BLaER1 treated with 17β-estradiol and CSF1 and Interleukin-3, amounts not matched to agents 10 nM and 100 nM (cell line): ENCODE results near the gene GGT6.

Source experiments
- H3K27ac ChIP-seq, 11 experiments: shearing (Covaris generic); formaldehyde crosslinking; 2 replicates each; pipeline ENCODE4 v1.8.1; 2022
- H3K27me3 ChIP-seq, 11 experiments: shearing (Covaris generic); formaldehyde crosslinking; 2 replicates each; pipeline ENCODE4 v1.8.1; 2022
- H3K36me3 ChIP-seq, 11 experiments: shearing (Covaris generic); formaldehyde crosslinking; 2 replicates each; pipeline ENCODE4 v1.8.1; 2022
- H3K4me1 ChIP-seq, 10 experiments: shearing (Covaris generic); formaldehyde crosslinking; 2 replicates each; pipeline ENCODE4 v1.8.1; 2022
- H3K4me2 ChIP-seq, 11 experiments: shearing (Covaris generic); formaldehyde crosslinking; 2 replicates each; pipeline ENCODE4 v1.8.1; 2022
- H3K4me3 ChIP-seq, 10 experiments: shearing (Covaris generic); formaldehyde crosslinking; 2 replicates each; pipeline ENCODE4 v1.8.1; 2022
- H3K9ac ChIP-seq, 11 experiments: shearing (Covaris generic); formaldehyde crosslinking; 2 replicates each; pipeline ENCODE4 v1.8.1; 2022
- H3K9me3 ChIP-seq, 11 experiments: shearing (Covaris generic); formaldehyde crosslinking; replicated peaks in 1 of 11; 2 replicates each; pipeline ENCODE4 v1.8.1; 2022
- H4K20me1 ChIP-seq, 11 experiments: shearing (Covaris generic); formaldehyde crosslinking; 2 replicates each; pipeline ENCODE4 v1.8.1; 2022
- Cebpa-rat ChIP-seq, 11 experiments: shearing (Covaris generic); IDR thresholded peaks; 2 replicates each; pipeline ENCODE4 v1.8.1; 2022

GGT6 gene

GRCh38 chr17:4559966-4560365 is 411 bp downstream of the GGT6 start:
- no peaks in the 10 kb centered on the region; a peak in 1 of 22 replicates for H4K20me1 ChIP-seq
- H3K4me1 ChIP-seq: peaks cover 16 to 55% (median 47%) of the 10 kb centered on the region in 10 experiments
- no peaks in the 10 kb centered on the region for H3K9me3 ChIP-seq
- peak overlapping the region in 7 of 11 experiments; percentile 40 to 79 (median 62); a peak in 12 of 22 replicates for H3K4me2 ChIP-seq
- no peak for TF ChIP-seq Cebpa-rat (IDR thresholded peaks at IDR 0.05)
- no peaks in the 10 kb centered on the region for H3K36me3 ChIP-seq
- H3K27ac ChIP-seq: no peak overlapping the region
- no peak overlapping the region for H3K4me3 ChIP-seq
- no peaks in the 10 kb centered on the region for H3K27me3 ChIP-seq
- H3K9ac ChIP-seq: 0 out of 22 replicates have a peak overlapping the region, but pooled peaks of 1 of the 11 experiments have one; percentile 5

GRCh38 chr17:4559139-4559791 is 1.1 kb downstream of the GGT6 start:
- TF ChIP-seq Cebpa-rat (IDR thresholded peaks at IDR 0.05): no peak
- peaks cover 20 to 56% (median 48%) of the 10 kb centered on the region in 10 experiments for H3K4me1 ChIP-seq
- no peaks in the 10 kb centered on the region for H3K27me3 ChIP-seq
- no peak overlapping the region for H3K4me3 ChIP-seq
- peak overlapping the region in 5 of 11 experiments; percentile 56 to 79 (median 71); a peak in 4 of 22 replicates for H3K4me2 ChIP-seq
- H4K20me1 ChIP-seq: peaks cover 0 to 6% (median 0%) of the 10 kb centered on the region in 11 experiments; a peak in 4 of 22 replicates
- H3K36me3 ChIP-seq: peaks cover 0 to under 1% (median 0%) of the 10 kb centered on the region in 11 experiments; a peak in 3 of 22 replicates
- no peak overlapping the region for H3K27ac ChIP-seq
- no peak overlapping the region for H3K9ac ChIP-seq
- H3K9me3 ChIP-seq: no peaks in the 10 kb centered on the region

DNA sequence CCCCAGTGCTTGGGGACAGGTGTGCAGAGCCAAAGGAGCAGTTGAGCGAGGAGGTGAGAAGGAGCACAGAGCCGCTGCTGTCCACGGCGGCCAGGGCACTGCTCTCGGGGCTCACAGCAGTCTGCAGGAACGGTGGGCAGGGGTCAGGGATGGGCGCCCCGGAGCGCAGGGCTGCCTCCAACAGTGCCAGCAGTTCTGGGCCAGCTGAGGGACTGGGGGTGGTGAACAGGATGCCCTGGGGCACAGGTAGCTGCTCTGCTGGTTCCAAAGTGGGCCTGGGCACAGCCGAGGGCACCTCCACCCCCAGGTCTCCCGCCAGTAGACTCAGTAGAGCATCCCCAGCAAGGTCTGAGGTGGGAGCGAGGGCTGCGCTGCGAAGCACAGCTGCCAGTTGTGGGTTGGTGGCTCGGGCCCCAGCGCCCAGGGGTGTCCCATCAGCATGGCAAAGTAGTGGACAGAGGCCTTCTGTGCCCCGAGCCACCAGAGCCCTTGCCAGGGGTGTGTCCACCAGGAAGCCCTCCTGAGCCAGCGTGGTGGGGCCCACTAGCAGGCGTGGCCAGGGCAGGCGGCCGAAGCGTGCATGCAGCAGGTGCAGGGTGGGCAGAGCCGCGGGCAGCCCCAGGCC is 1.9 kb downstream of the GGT6 start:
- no peak for TF ChIP-seq Cebpa-rat (IDR thresholded peaks at IDR 0.05)
- no peak overlapping the region for H3K9ac ChIP-seq
- H3K4me3 ChIP-seq: no peak overlapping the region
- no peaks in the 10 kb centered on the region for H3K9me3 ChIP-seq
- H3K36me3 ChIP-seq: peaks cover 0 to 9% (median 6%) of the 10 kb centered on the region in 11 experiments; a peak in 15 of 22 replicates
- H3K4me1 ChIP-seq: peaks cover 28 to 64% (median 56%) of the 10 kb centered on the region in 10 experiments
- no peaks in the 10 kb centered on the region for H3K27me3 ChIP-seq
- no peak overlapping the region for H3K27ac ChIP-seq
- peaks cover 0 to 14% (median 5%) of the 10 kb centered on the region in 11 experiments; a peak in 8 of 22 replicates for H4K20me1 ChIP-seq
- no peak overlapping the region for H3K4me2 ChIP-seq

DNA sequence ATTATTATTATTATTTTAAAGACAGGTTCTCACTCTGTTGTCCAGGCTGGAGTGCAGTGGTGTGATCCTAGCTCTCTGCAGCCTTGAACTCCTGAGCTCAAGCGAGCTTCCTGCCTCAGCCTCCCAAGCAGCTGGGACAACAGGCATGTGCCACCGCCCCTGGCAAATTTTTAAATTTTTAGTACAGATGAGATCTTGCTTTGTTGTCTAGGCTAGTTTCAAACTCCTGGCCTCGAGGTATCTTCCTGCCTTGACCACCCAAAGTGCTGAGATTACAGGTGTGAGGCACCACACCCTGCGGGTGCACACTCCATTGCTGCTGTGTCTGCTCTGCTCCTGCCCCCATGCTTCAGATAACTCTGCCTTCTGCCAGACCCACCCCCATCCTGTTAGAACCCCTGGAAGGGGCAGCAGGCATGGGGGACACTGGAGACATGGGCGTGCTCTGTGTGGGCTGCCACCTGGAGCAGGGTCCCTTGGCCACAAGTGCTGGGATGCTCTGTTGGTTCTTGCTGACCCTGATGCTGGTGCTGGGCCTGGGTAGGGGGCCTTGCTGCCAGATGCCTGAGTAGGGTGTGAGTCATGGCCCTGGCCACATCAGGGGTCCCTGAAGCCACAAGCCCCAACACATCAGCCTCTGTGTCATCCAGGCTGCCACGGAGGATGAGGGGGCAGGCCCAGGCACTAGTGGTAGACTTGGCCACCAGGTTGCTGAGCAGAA is 2.6 kb downstream of the GGT6 start:
- H3K4me1 ChIP-seq: peaks cover 30 to 67% (median 61%) of the 10 kb centered on the region in 10 experiments
- H3K4me3 ChIP-seq: no peak overlapping the region
- H3K4me2 ChIP-seq: no peak overlapping the region
- peaks cover 0 to 21% (median 9%) of the 10 kb centered on the region in 11 experiments; a peak in 8 of 22 replicates for H4K20me1 ChIP-seq
- no peak for TF ChIP-seq Cebpa-rat (IDR thresholded peaks at IDR 0.05)
- peaks cover 4 to 15% (median 13%) of the 10 kb centered on the region in 11 experiments; a peak in 21 of 22 replicates for H3K36me3 ChIP-seq
- H3K9me3 ChIP-seq: no peaks in the 10 kb centered on the region
- no peaks in the 10 kb centered on the region for H3K27me3 ChIP-seq
- no peak overlapping the region for H3K27ac ChIP-seq
- no peak overlapping the region for H3K9ac ChIP-seq

DNA sequence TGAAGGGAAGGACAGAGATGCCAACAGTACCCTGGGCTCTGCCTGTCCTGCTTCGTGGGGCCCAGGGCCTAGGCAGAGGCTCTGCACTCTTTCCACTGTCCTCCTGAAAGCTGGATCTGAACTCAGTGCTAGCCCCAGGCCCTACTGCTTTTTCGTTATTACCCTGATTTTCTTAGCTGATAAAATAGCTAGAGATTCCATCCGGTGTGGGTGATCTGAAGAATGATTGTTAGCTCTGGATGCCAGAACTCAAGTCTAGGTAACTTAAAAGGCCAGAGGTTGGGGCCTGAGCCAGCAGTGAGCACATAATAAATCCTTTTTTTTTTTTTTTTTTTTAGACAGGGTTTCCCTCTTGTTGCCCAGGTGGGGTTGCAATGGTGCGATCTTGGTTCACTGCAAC is 3.4 kb downstream of the GGT6 start:
- Histone ChIP-seq H4K20me1 (peaks cover 0 to 29% (median 16%) of the 10 kb centered on the region in 11 experiments; a peak in 12 of 22 replicates), H3K9me3 (no peaks in the 10 kb centered on the region), H3K4me2 (no peak overlapping the region; a peak in 1 of 22 replicates), H3K4me3 (no peak overlapping the region), H3K4me1 (peaks cover 26 to 59% (median 53%) of the 10 kb centered on the region in 10 experiments), H3K36me3 (peaks cover 12 to 23% (median 21%) of the 10 kb centered on the region in 11 experiments), H3K9ac (no peak overlapping the region), H3K27ac (no peak overlapping the region; a peak in 1 of 22 replicates), H3K27me3 (no peaks in the 10 kb centered on the region)
- no peak for TF ChIP-seq Cebpa-rat (IDR thresholded peaks at IDR 0.05)

DNA sequence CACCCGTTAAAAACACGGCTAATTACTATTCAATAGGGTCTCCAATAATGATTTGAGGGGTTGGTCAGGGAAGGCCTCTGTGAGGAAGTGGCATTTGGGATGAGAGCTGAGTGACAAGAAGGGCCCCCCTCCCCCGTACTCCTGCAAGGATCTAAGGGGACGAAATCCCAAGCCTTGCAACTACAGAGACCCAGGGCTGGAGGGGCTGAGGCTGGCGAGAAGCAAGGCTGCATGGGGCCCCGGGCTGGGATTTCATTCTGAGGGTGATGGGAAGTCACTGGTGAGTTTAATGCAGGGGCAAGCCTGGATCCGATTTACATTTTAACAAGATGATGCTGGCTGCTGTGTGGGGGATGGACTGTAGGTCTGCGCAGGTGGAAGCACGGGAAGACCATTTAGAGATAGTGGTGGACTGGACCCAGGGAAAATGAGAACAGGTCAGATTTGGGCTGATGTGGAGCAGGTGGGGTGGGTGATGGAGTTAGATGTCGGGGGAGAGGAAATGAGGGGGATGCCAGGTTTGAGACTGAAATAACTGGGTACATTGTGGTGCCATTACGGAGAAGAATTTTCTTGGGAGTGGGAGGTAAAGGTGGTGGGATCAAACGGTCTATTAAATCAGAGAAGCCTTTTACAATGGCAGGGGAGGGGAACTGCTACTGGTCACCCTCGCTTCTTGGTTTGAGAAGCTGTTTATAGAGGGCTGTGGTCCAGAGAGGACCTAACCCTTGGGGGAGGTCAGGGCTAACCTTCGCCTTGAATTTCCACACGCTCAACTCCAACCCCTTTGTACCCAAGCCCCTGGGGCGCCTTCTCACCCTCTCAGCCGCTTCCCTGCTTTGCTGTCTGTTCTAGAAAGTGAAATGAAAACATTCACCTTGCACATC is 4.3 kb downstream of the GGT6 start:
- Histone ChIP-seq H3K4me3 (peak overlapping the region; percentile 78 to 97 (median 92)), H3K4me1 (peaks cover 24 to 51% (median 44%) of the 10 kb centered on the region in 10 experiments), H3K27me3 (no peaks in the 10 kb centered on the region), H3K9me3 (no peaks in the 10 kb centered on the region), H3K36me3 (peaks cover 21 to 32% (median 30%) of the 10 kb centered on the region in 11 experiments), H4K20me1 (peaks cover 0 to 37% (median 25%) of the 10 kb centered on the region in 11 experiments; a peak in 13 of 22 replicates), H3K27ac (peak overlapping the region; percentile 57 to 90 (median 85); a peak in 21 of 22 replicates), H3K4me2 (peak overlapping the region; percentile 82 to 98 (median 95)), H3K9ac (peak overlapping the region; percentile 72 to 92 (median 87); a peak in 21 of 22 replicates)
- no peak for TF ChIP-seq Cebpa-rat (IDR thresholded peaks at IDR 0.05)

DNA sequence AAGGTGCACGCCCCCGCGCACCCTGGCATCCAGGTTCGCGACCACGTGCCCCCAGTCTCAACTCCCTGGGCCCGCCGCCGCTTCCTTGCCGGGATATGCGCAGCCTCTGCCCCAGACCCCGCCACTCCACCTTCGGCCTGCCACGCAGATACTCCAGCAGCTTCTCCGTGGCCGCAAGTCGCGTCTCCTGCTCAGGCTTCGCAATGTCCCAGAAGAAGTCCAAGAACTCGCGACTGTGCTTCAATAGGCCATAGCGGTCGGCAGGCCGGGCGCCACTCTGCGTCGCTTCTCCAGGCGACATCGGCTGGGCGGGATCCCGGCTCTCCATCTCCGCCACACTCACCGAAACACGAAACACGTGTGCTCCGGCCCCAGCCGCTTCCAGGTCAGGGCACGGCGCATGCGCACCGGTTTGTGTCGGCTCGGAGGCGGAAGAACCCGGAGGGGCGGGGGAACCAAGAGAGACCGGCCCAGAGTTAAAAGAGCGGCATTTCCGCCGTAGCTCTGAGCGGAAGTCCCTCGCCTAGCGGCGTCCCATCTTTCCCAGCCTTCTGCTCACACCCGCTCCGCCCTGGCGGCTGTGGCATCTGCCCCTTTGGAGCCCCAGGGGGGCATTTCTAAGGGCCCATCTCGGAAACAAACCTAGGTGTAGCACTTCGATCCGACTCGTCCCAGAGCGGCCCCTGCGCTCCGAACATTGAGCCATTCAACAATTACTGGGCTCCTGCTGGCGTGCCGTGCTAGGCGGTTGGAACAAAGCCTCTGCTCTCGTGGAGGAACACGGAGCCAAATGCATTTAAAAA is 5.2 kb downstream of the GGT6 start, which contains the start of gene MYBBP1A:
Gene MYBBP1A, minus strand, starts transcription at position 388 of the 803 bp plus-strand sequence. Its CDS starts 60 bp downstream, at position 328.
- TF ChIP-seq Cebpa-rat (IDR thresholded peaks at IDR 0.05): no peak
- peaks cover 0 to 47% (median 34%) of the 10 kb centered on the region in 11 experiments; a peak in 18 of 22 replicates for H4K20me1 ChIP-seq
- no peaks in the 10 kb centered on the region for H3K27me3 ChIP-seq
- peak within 1 kb of the TSS; percentile 77 to 92 (median 87) for H3K9ac ChIP-seq
- peak within 1 kb of the TSS; percentile 57 to 90 (median 85); a peak in 21 of 22 replicates for H3K27ac ChIP-seq
- H3K4me2 ChIP-seq: peak within 1 kb of the TSS; percentile 90 to 98 (median 95)
- peak within 1 kb of the TSS; percentile 78 to 97 (median 92) for H3K4me3 ChIP-seq
- peaks cover 30 to 41% (median 39%) of the 10 kb centered on the region in 11 experiments for H3K36me3 ChIP-seq
- peaks cover 24 to 41% (median 35%) of the 10 kb centered on the region in 10 experiments for H3K4me1 ChIP-seq
- no peaks in the 10 kb centered on the region for H3K9me3 ChIP-seq
